H1 (cell line): ENCODE results near the gene SCUBE2. TPM values are rescaled to one million over a fixed set of nuclear protein-coding genes. Genes with fewer than 3 reads are reported as not detected.

ENCODE experiments used
- CTCF ChIA-PET: fragments of 300-600 bp; sonication (Branson Sonifier 250); formaldehyde crosslinking; loops from one replicate; lab custom pipeline; 2021; ENCODE audit not compliant: partially characterized antibody; lab: Charles Lee
- POLR2A ChIA-PET: fragments of 300-600 bp; sonication (Branson Sonifier 250); formaldehyde crosslinking; loops from one replicate; lab custom pipeline; 2021; ENCODE audit warnings: inconsistent platforms; ENCODE audit not compliant: partially characterized antibody; lab: Charles Lee
- DNase-seq, 2 experiments: peaks; one replicate each; pipeline versions ENCODE4 v3.0.0 to v3.0.0-alpha.2; 2010 to 2022; ENCODE audit warnings: low spot score in 2 of 2, low read depth in 1 of 2, mixed read lengths in 1 of 2
- FAIRE-seq: peaks from 2 replicates; lab custom pipeline; 2011; peaks lifted over from hg19 to GRCh38; lab: Jason Lieb, UNC
- H2AFZ ChIP-seq: 2 replicates; pipeline ENCODE4 v1.8.1; 2012; ENCODE audit warnings: low read length, inconsistent platforms
- H2AK5ac ChIP-seq: 2 replicates; pipeline ENCODE4 v1.6.1; 2013; ENCODE audit warnings: low read depth, low read length
- H2BK120ac ChIP-seq: replicated peaks from 2 replicates; pipeline ENCODE3; 2013; ENCODE audit warnings: low read depth, low read length, inconsistent platforms
- H2BK12ac ChIP-seq: 2 replicates; pipeline ENCODE4 v1.6.1; 2013; ENCODE audit warnings: low read depth, low read length
- H2BK15ac ChIP-seq: 2 replicates; pipeline ENCODE4 v1.6.1; 2013; ENCODE audit warnings: low read length
- H2BK20ac ChIP-seq: 2 replicates; pipeline ENCODE4 v1.6.1; 2013; ENCODE audit warnings: low read length
- H2BK5ac ChIP-seq: 2 replicates; pipeline ENCODE4 v1.6.1; 2013; ENCODE audit warnings: low read depth, low read length
- H3K14ac ChIP-seq: 2 replicates; pipeline ENCODE4 v1.6.1; 2013; ENCODE audit warnings: inconsistent platforms; ENCODE audit not compliant: insufficient read length
- H3K18ac ChIP-seq: 2 replicates; pipeline ENCODE4 v1.6.1; 2013; ENCODE audit warnings: low read length; ENCODE audit errors: extremely low read depth
- H3K23ac ChIP-seq: 2 replicates; pipeline ENCODE4 v1.6.1; 2013; ENCODE audit warnings: inconsistent platforms; ENCODE audit not compliant: insufficient read length
- H3K23me2 ChIP-seq: 2 replicates; pipeline ENCODE4 v1.6.1; 2013; ENCODE audit warnings: low read depth, low read length
- H3K27ac ChIP-seq: 2 replicates; pipeline ENCODE4 v1.6.1; 2011; ENCODE audit warnings: low read depth, low read length, inconsistent platforms
- H3K27me3 ChIP-seq, 4 experiments: replicated peaks in 1 of 4; 1 replicate in 1 of 4; 2 replicates in 3 of 4; pipeline versions ENCODE4 v1.6.1 to v1.8.1; 2011 to 2013; ENCODE audit warnings: low read length in 3 of 4, mild to moderate bottlenecking in 3 of 4, inconsistent platforms in 2 of 4, mixed read lengths in 2 of 4, moderate library complexity in 1 of 4; ENCODE audit not compliant: control insufficient read depth in 3 of 4, insufficient read depth in 3 of 4; ENCODE audit errors: extremely low read depth in 1 of 4
- H3K36me3 ChIP-seq, 4 experiments: 2 replicates each; pipeline versions ENCODE4 v1.6.1 to v1.8.1; 2011 to 2013; ENCODE audit warnings: mild to moderate bottlenecking in 4 of 4, low read length in 3 of 4, moderate library complexity in 2 of 4, control low read depth in 1 of 4, inconsistent platforms in 1 of 4; ENCODE audit not compliant: insufficient read depth in 4 of 4, control insufficient read depth in 2 of 4
- H3K4ac ChIP-seq: replicated peaks from 2 replicates; pipeline ENCODE3; 2013; ENCODE audit warnings: low read length, low read depth, mixed read lengths, inconsistent platforms; ENCODE audit not compliant: insufficient read length
- H3K4me1 ChIP-seq, 4 experiments: replicated peaks in 1 of 4; 1 replicate in 1 of 4; 2 replicates in 3 of 4; pipeline versions ENCODE4 v1.6.1 to v1.8.1; 2011 to 2013; ENCODE audit warnings: low read length in 3 of 4, inconsistent platforms in 2 of 4, mixed read lengths in 1 of 4; ENCODE audit not compliant: insufficient read depth in 4 of 4, control insufficient read depth in 3 of 4
- H3K4me2 ChIP-seq, 2 experiments: 2 replicates each; pipeline versions ENCODE4 v1.6.1 to v1.8.1; 2011 to 2013; ENCODE audit warnings: low read depth in 2 of 2, low read length in 2 of 2, control low read depth in 1 of 2, inconsistent platforms in 1 of 2, mild to moderate bottlenecking in 1 of 2; ENCODE audit not compliant: insufficient read depth in 1 of 2
- H3K4me3 ChIP-seq, 4 experiments: fragments of 200-600, 300-600 bp in 1 of 4; sonication (generic), shearing (Covaris generic), sonication (Bioruptor Twin) in 1 of 4; 2 replicates each; pipeline versions ENCODE4 v1.5.1 to v1.8.1; 2011 to 2016; ENCODE audit warnings: low read length in 4 of 4, low read depth in 3 of 4, control low read depth in 2 of 4, inconsistent platforms in 2 of 4, mild to moderate bottlenecking in 2 of 4, mixed read lengths in 1 of 4, moderate library complexity in 1 of 4; ENCODE audit not compliant: insufficient read depth in 2 of 4; ENCODE audit errors: extremely low read depth in 1 of 4
- H3K56ac ChIP-seq: replicated peaks from 2 replicates; pipeline ENCODE3; 2013; ENCODE audit warnings: low read depth, mild to moderate bottlenecking, mixed read lengths, low read length, inconsistent platforms; ENCODE audit not compliant: insufficient read length
- H3K79me1 ChIP-seq: 2 replicates; pipeline ENCODE4 v1.6.1; 2013; ENCODE audit warnings: low read depth, low read length, control low read depth
- H3K79me2 ChIP-seq, 2 experiments: 2 replicates each; pipeline versions ENCODE4 v1.6.1 to v1.8.1; 2012 to 2013; ENCODE audit warnings: low read length in 2 of 2, mild to moderate bottlenecking in 2 of 2, inconsistent platforms in 1 of 2; ENCODE audit not compliant: insufficient read depth in 2 of 2, control insufficient read depth in 1 of 2
- H3K9ac ChIP-seq, 4 experiments: replicated peaks in 1 of 4; 1 replicate in 1 of 4; 2 replicates in 3 of 4; pipeline versions ENCODE4 v1.6.1 to v1.8.1; 2011 to 2013; ENCODE audit warnings: low read depth in 3 of 4, low read length in 3 of 4, control low read depth in 2 of 4, mild to moderate bottlenecking in 2 of 4, moderate library complexity in 2 of 4, inconsistent platforms in 1 of 4; ENCODE audit errors: extremely low read depth in 1 of 4
- H3K9me3 ChIP-seq, 2 experiments: 2 replicates each; pipeline versions ENCODE4 v1.6.1 to v1.8.1; 2012 to 2013; ENCODE audit warnings: mild to moderate bottlenecking in 2 of 2, moderate library complexity in 2 of 2, control low read depth in 1 of 2, inconsistent platforms in 1 of 2, low read depth in 1 of 2, low read length in 1 of 2, mixed read lengths in 1 of 2; ENCODE audit not compliant: insufficient read depth in 2 of 2
- H4K20me1 ChIP-seq, 2 experiments: replicated peaks in 1 of 2; 2 replicates each; pipeline versions ENCODE3 to v1.8.1; 2011 to 2013; ENCODE audit warnings: inconsistent platforms in 2 of 2, low read length in 2 of 2, mild to moderate bottlenecking in 1 of 2; ENCODE audit not compliant: insufficient read depth in 2 of 2, control insufficient read depth in 1 of 2
- H4K5ac ChIP-seq: 2 replicates; pipeline ENCODE4 v1.6.1; 2013; ENCODE audit warnings: low read length, low read depth, mixed read lengths, inconsistent platforms; ENCODE audit not compliant: insufficient read length
- H4K8ac ChIP-seq: 2 replicates; pipeline ENCODE4 v1.8.0; 2013; ENCODE audit warnings: mild to moderate bottlenecking, moderate library complexity, low read length, inconsistent platforms; ENCODE audit not compliant: insufficient read depth; ENCODE audit errors: extremely low read depth
- H4K91ac ChIP-seq: replicated peaks from 2 replicates; pipeline ENCODE3; 2013; ENCODE audit warnings: low read length, mixed read lengths, inconsistent platforms; ENCODE audit not compliant: insufficient read length
- BACH1 ChIP-seq: IDR thresholded peaks from 2 replicates; pipeline ENCODE4 v1.6.1; 2012; ENCODE audit warnings: low read length, improper control_type of control experiment
- CBX5 ChIP-seq: fragments of 300-800, 300-1000 bp; sonication (generic); IDR thresholded peaks from 2 replicates; pipeline ENCODE4 v1.7.1; 2016; ENCODE audit warnings: antibody characterized with exemption, low read length, low read depth
- CHD1 ChIP-seq: IDR thresholded peaks from 2 replicates; pipeline ENCODE4 v1.6.1; 2012; ENCODE audit warnings: low read depth, low read length, improper control_type of control experiment
- EGR1 ChIP-seq: IDR thresholded peaks from 2 replicates; pipeline ENCODE4 v1.6.1; 2011; ENCODE audit warnings: low read depth, low read length, borderline replicate concordance
- FOSL1 ChIP-seq: IDR thresholded peaks from 2 replicates; pipeline ENCODE4 v1.6.1; 2011; ENCODE audit warnings: mild to moderate bottlenecking, low read depth, low read length, moderate library complexity; ENCODE audit not compliant: insufficient read depth
- GTF2F1 ChIP-seq: IDR thresholded peaks from 2 replicates; pipeline ENCODE4 v1.6.1; 2012; ENCODE audit warnings: low read depth, low read length, improper control_type of control experiment, borderline replicate concordance
- KDM4A ChIP-seq: IDR thresholded peaks from one replicate; pipeline ENCODE4 v1.7.1; 2012; ENCODE audit warnings: low read depth, mild to moderate bottlenecking, moderate library complexity, low read length, inconsistent platforms; ENCODE audit not compliant: severe bottlenecking
- NANOG ChIP-seq: IDR thresholded peaks from 2 replicates; pipeline ENCODE4 v1.6.1; 2011; ENCODE audit warnings: low read length, low read depth, mild to moderate bottlenecking, inconsistent platforms; ENCODE audit not compliant: insufficient read depth, poor library complexity, severe bottlenecking
- PHF8 ChIP-seq: fragments of 200-600 bp; sonication (generic); conservative IDR thresholded peaks from 2 replicates; pipeline ENCODE4 v1.7.1; 2012; ENCODE audit warnings: low read depth, mild to moderate bottlenecking, inconsistent platforms, low read length, moderate library complexity
- SP2 ChIP-seq: IDR thresholded peaks from 2 replicates; pipeline ENCODE4 v1.6.1; 2012; ENCODE audit warnings: mild to moderate bottlenecking, low read length, inconsistent platforms
- SP4 ChIP-seq: IDR thresholded peaks from 2 replicates; pipeline ENCODE4 v1.6.1; 2012; ENCODE audit warnings: low read length, inconsistent platforms
- SRF ChIP-seq: IDR thresholded peaks from 2 replicates; pipeline ENCODE4 v1.6.1; 2011; ENCODE audit warnings: mild to moderate bottlenecking, low read depth, low read length, moderate library complexity
- TBP ChIP-seq: IDR thresholded peaks from 2 replicates; pipeline ENCODE4 v1.6.1; 2011; ENCODE audit warnings: low read depth, low read length, improper control_type of control experiment
- WGBS, 2 experiments: shearing (Covaris generic) in 1 of 2; methylation state at CpG; one replicate each; pipeline versions ENCODE4 v1.1.6 to v1.1.7; 2013 to 2015; ENCODE audit warnings: low lambda C conversion rate in 2 of 2, mixed read lengths in 2 of 2, inconsistent platforms in 1 of 2, low coverage in 1 of 2, missing lambda C conversion rate in 1 of 2; ENCODE audit not compliant: insufficient replicate concordance in 2 of 2, insufficient coverage in 1 of 2, insufficient read length in 1 of 2; ENCODE audit errors: extremely low coverage in 1 of 2, missing lambda C conversion rate in 1 of 2; 5-methylcytosine and 5-hydroxymethylcytosine counted together
- polyA plus RNA-seq, 7 experiments: library from polyadenylated mRNA; depleted of rRNA in 3 of 7; stranded (reverse) in 5 of 7; unstranded in 2 of 7; fragments of >200 nt in 5 of 7; fragments of 200-250 nt in 2 of 7; gene quantifications; 1 replicate in 5 of 7; 2 replicates in 1 of 7; 4 replicates in 1 of 7; pipeline versions ENCODE4 v1.2.1 to v1.2.3, GENCODE V29; 2011 to 2013; ENCODE audit warnings: missing spikeins in 2 of 7, mixed read lengths in 2 of 7
- total RNA-seq: library from RNA; stranded (reverse); fragmentation: NEBNext Ultra II Directional; extraction: Animal tissue kit (Norgen Biotek cat#: 25700); gene quantifications from 2 replicates; pipeline ENCODE4 v1.2.1, GENCODE V29; 2021
- TF ChIP-seq, protein P1 (sequence below): IDR thresholded peaks from 2 replicates; pipeline ENCODE4 v1.6.1; 2011; ENCODE audit warnings: low read length, improper control_type of control experiment

Gene SCUBE2
- total and polyA plus RNA-seq, 2 of the 8 experiments (the other 6 are each of a cell fraction or from before 2014, with no cell fraction given), result 0.29 to 1.2 TPM

DNA sequence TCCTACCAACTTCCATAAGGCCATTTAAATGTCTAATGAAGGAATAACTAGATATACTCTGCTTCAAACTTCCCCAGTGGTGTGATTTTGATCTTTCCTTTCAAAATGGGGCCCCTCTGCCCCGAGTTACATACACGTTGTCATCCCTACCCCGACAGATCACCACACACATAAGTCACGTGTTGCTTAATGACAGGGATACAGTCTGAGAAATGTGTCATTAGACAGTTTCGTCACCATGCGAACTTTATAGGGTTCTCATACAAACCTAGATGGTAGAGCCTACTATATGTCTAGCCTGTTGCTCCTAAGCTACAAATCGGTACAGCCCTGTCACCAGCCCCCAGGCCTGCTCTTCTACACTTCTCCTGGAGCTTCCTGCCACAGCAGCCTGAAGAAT, 49.8 kb upstream of the SCUBE2 start:
- Histone ChIP-seq H3K4me3 (no peak overlapping the region), H3K4me1 (peaks cover 0 to 12% (median 2%) of the 10 kb centered on the region in 4 experiments; a peak in 3 of 7 replicates), H4K91ac (no peak overlapping the region), H3K23me2 (no peaks in the 10 kb centered on the region), H2AFZ (no peak overlapping the region), H3K9ac (no peak overlapping the region), H2BK20ac (no peak overlapping the region), H4K20me1 (peaks cover 0 to 4% of the 10 kb centered on the region in 2 experiments), H3K56ac (no peak overlapping the region), H3K9me3 (no peaks in the 10 kb centered on the region), H3K27ac (no peak overlapping the region), H2BK12ac (no peak overlapping the region), H3K79me2 (no peaks in the 10 kb centered on the region), H2BK15ac (no peak overlapping the region), H4K5ac (no peak overlapping the region), H3K79me1 (no peaks in the 10 kb centered on the region), H2BK120ac (no peak overlapping the region), H3K4me2 (no peak overlapping the region), H3K27me3 (no peaks in the 10 kb centered on the region), H2AK5ac (no peak overlapping the region), H3K14ac (no peak overlapping the region), H3K4ac (no peak overlapping the region), H3K18ac (no peak overlapping the region), H2BK5ac (no peak overlapping the region), H3K23ac (no peak overlapping the region), H3K36me3 (peaks cover 9 to 54% (median 45%) of the 10 kb centered on the region in 4 experiments; a peak in 7 of 8 replicates), H4K8ac (no peak overlapping the region)
- DNase-seq (peak in 1 of 2 experiments; percentile 3), FAIRE-seq (no peak)
- 91% methylated on average over 7 of the region's 7 CpGs; no CpG with 5 or more reads in 1 of the 2 experiments for WGBS, 2 experiments
- CTCF ChIA-PET, result interaction anchor here (0.9 to 7.4 kb wide), 4 partner anchors 8 to 65 kb away, joined by 3 to 68 read pairs (median 16); no protein-coding TSS in a partner anchor
- POLR2A ChIA-PET, result no interaction called here
- TF ChIP-seq CBX5 (no peak), SP2 (no peak), GTF2F1 (no peak), EGR1 (no peak), PHF8 (no peak), BACH1 (no peak), NANOG (no peak), SP4 (no peak), KDM4A (no peak), FOSL1 (no peak), SRF (no peak), CHD1 (no peak), TBP (no peak)
- TF ChIP-seq, protein P1, sequence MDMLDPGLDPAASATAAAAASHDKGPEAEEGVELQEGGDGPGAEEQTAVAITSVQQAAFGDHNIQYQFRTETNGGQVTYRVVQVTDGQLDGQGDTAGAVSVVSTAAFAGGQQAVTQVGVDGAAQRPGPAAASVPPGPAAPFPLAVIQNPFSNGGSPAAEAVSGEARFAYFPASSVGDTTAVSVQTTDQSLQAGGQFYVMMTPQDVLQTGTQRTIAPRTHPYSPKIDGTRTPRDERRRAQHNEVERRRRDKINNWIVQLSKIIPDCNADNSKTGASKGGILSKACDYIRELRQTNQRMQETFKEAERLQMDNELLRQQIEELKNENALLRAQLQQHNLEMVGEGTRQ, result no peak
